GM12878 (cell line): ENCODE measurements around the gene CSF1. TPM values are rescaled to one million over a fixed set of nuclear protein-coding genes. Genes with fewer than 3 reads are reported as not detected.
"Not testable (repeated sequence)": the region's sequence is repeated elsewhere in the genome, so short reads cannot be mapped to it uniquely, and the experiment has no call there.

Experiments
- ATAC-seq: fragments of 200-7000 bp; cut with Tn5 transposase; 3 replicates; pipeline ENCODE4 v1.9.1; 2020; ENCODE audit warnings: mild to moderate bottlenecking, moderate library complexity
- BruUV-seq: library from RNA; stranded (reverse); fragments of 400-500 nt; replicated peaks from 2 replicates; lab custom pipeline; 2021; lab: Mats Ljungman, UMichigan
- CTCF ChIA-PET: fragments of 300-600 bp; sonication (Branson Sonifier 250); formaldehyde crosslinking; extraction: SDS; loops from one replicate; lab custom pipeline; 2021; ENCODE audit warnings: inconsistent platforms; lab: Yijun Ruan, JAX
- POLR2A ChIA-PET: fragments of 350-600 bp; formaldehyde crosslinking; extraction: SDS; loops from one replicate; lab custom pipeline; 2021; ENCODE audit warnings: inconsistent platforms; lab: Charles Lee
- RAD21 ChIA-PET: fragments of 300-600 bp; sonication (Branson Sonifier 250); formaldehyde crosslinking; loops from one replicate; lab custom pipeline; 2023; ENCODE audit warnings: antibody characterized with exemption; ENCODE audit not compliant: unreplicated experiment; lab: Charles Lee
- SMC1A ChIA-PET: fragments of 300-600 bp; sonication (Branson Sonifier 250); formaldehyde crosslinking; loops from one replicate; lab custom pipeline; 2023; ENCODE audit not compliant: unreplicated experiment, uncharacterized antibody; lab: Charles Lee
- DNase-seq: peaks from one replicate; pipeline ENCODE4 v3.0.0-alpha.2; 2011; ENCODE audit warnings: low read depth, low spot score
- FAIRE-seq: peaks from 3 replicates; lab custom pipeline; 2011; peaks lifted over from hg19 to GRCh38; lab: Jason Lieb, UNC
- H2AFZ ChIP-seq: 2 replicates; pipeline ENCODE4 v1.6.0; 2011; ENCODE audit warnings: low read depth, low read length, control low read depth; ENCODE audit not compliant: control insufficient read depth
- H3K27ac ChIP-seq: 2 replicates; pipeline ENCODE4 v1.5.1; 2011; ENCODE audit warnings: control low read depth; ENCODE audit not compliant: control insufficient read depth, insufficient read depth
- H3K27me3 ChIP-seq, 2 experiments: replicated peaks in 1 of 2; 2 replicates each; pipeline versions ENCODE4 v1.6.0 to v1.6.1; 2011; ENCODE audit warnings: low read length in 1 of 2; ENCODE audit not compliant: control insufficient read depth in 2 of 2, insufficient read depth in 2 of 2
- H3K36me3 ChIP-seq, 2 experiments: 2 replicates each; pipeline ENCODE4 v1.5.1; 2011; ENCODE audit warnings: low read length in 1 of 2; ENCODE audit not compliant: control insufficient read depth in 2 of 2, insufficient read depth in 2 of 2
- H3K4me1 ChIP-seq: 2 replicates; pipeline ENCODE4 v1.6.1; 2011; ENCODE audit warnings: mild to moderate bottlenecking, low read length, moderate library complexity, mixed read lengths; ENCODE audit not compliant: control insufficient read depth, insufficient read depth
- H3K4me2 ChIP-seq: 2 replicates; pipeline ENCODE4 v1.6.0; 2011; ENCODE audit warnings: control low read depth; ENCODE audit not compliant: control insufficient read depth, insufficient read depth
- H3K4me3 ChIP-seq: fragments of 200-600 bp; sonication (generic); 2 replicates; pipeline ENCODE4 v1.5.1; 2016
- H3K79me2 ChIP-seq: 2 replicates; pipeline ENCODE4 v1.6.0; 2011; ENCODE audit warnings: low read length; ENCODE audit not compliant: control insufficient read depth, insufficient read depth
- H3K9ac ChIP-seq: 2 replicates; pipeline ENCODE4 v1.8.0; 2011; ENCODE audit warnings: low read length, control low read depth, mixed read lengths; ENCODE audit not compliant: control insufficient read depth, insufficient read depth
- H3K9me3 ChIP-seq: replicated peaks from 3 replicates; pipeline ENCODE4 v1.5.1; 2011; ENCODE audit warnings: mild to moderate bottlenecking, low read length; ENCODE audit not compliant: control insufficient read depth, insufficient read depth
- H4K20me1 ChIP-seq: 2 replicates; pipeline ENCODE4 v1.6.0; 2011; ENCODE audit not compliant: control insufficient read depth, insufficient read depth
- CHD2 ChIP-seq: IDR thresholded peaks from 2 replicates; pipeline ENCODE4 v1.6.1; 2011; ENCODE audit warnings: low read depth, low read length, improper control_type of control experiment, borderline replicate concordance
- CHD4 ChIP-seq: fragments of 200-600 bp; sonication (generic); IDR thresholded peaks from 2 replicates; pipeline ENCODE4 v1.6.1; 2016; ENCODE audit warnings: mild to moderate bottlenecking
- JUNB ChIP-seq: IDR thresholded peaks from 2 replicates; pipeline ENCODE4 v1.6.1; 2016; ENCODE audit warnings: antibody characterized with exemption, mild to moderate bottlenecking
- MLLT1 ChIP-seq: fragments of 450-650 bp; IDR thresholded peaks from 2 replicates; pipeline ENCODE4 v1.6.1; 2016; ENCODE audit warnings: mild to moderate bottlenecking
- MYB ChIP-seq: fragments of 150-350 bp; IDR thresholded peaks from 2 replicates; pipeline ENCODE4 v1.6.1; 2014; ENCODE audit warnings: mild to moderate bottlenecking, low read depth, low read length, borderline replicate concordance
- MYC ChIP-seq: IDR thresholded peaks from 2 replicates; pipeline ENCODE4 v1.6.1; 2011; ENCODE audit warnings: mild to moderate bottlenecking, low read length, moderate library complexity, inconsistent platforms; ENCODE audit not compliant: insufficient read depth, insufficient replicate concordance, insufficient read length, severe bottlenecking
- NFYB ChIP-seq: IDR thresholded peaks from 2 replicates; pipeline ENCODE4 v1.6.1; 2011; ENCODE audit warnings: low read depth, mild to moderate bottlenecking, low read length, improper control_type of control experiment, moderate library complexity; ENCODE audit not compliant: insufficient read depth
- NKRF ChIP-seq: fragments of 450-650 bp; conservative IDR thresholded peaks from 2 replicates; pipeline ENCODE4 v1.6.1; 2017; ENCODE audit warnings: mild to moderate bottlenecking, moderate library complexity
- POLR2A ChIP-seq: IDR thresholded peaks from 2 replicates; pipeline ENCODE4 v1.6.1; 2011; ENCODE audit warnings: low read depth, mild to moderate bottlenecking, low read length
- POLR2AphosphoS5 ChIP-seq: IDR thresholded peaks from 2 replicates; pipeline ENCODE4 v1.6.1; 2011; ENCODE audit warnings: mild to moderate bottlenecking, low read length, inconsistent platforms
- SIX5 ChIP-seq: IDR thresholded peaks from 2 replicates; pipeline ENCODE4 v1.6.1; 2011; ENCODE audit warnings: mild to moderate bottlenecking, low read depth, low read length, moderate library complexity; ENCODE audit not compliant: severe bottlenecking
- SMC3 ChIP-seq: IDR thresholded peaks from 2 replicates; pipeline ENCODE4 v1.6.1; 2011; ENCODE audit warnings: low read length, improper control_type of control experiment, borderline replicate concordance
- SRF ChIP-seq, 2 experiments: IDR thresholded peaks; 2 replicates each; pipeline ENCODE4 v1.6.1; 2011; ENCODE audit warnings: low read depth in 2 of 2, low read length in 2 of 2, mild to moderate bottlenecking in 1 of 2, moderate library complexity in 1 of 2
- ZNF384 ChIP-seq: IDR thresholded peaks from 2 replicates; pipeline ENCODE4 v1.6.1; 2012; ENCODE audit warnings: low read depth, mild to moderate bottlenecking, low read length, improper control_type of control experiment, borderline replicate concordance
- WGBS: methylation state at CpG from one replicate; pipeline ENCODE4 v1.1.6; 2016; ENCODE audit warnings: low lambda C conversion rate; ENCODE audit not compliant: insufficient replicate concordance, insufficient coverage; ENCODE audit errors: missing lambda C conversion rate; 5-methylcytosine and 5-hydroxymethylcytosine counted together
- in situ Hi-C: fragments of 300-500 bp; cut with MboI; formaldehyde crosslinking; loops from 9 replicates; pipeline ENCODE4 v1.14.3; 2018; ENCODE audit warnings: mixed read lengths
- intact Hi-C: fragments of 100-400 bp; cut with micrococcal nuclease; formaldehyde crosslinking; loops from one replicate; pipeline ENCODE4 v1.14.2; 2022; ENCODE audit not compliant: unreplicated experiment
- polyA plus RNA-seq, 11 experiments: library from polyadenylated mRNA; depleted of rRNA in 4 of 11; unstranded in 6 of 11; stranded (reverse) in 5 of 11; fragments of >200 nt; fragmentation: Nextera tagmentation in 4 of 11; fragmentation: Illumina TruSeq in 1 of 11; extraction: Ambion mirVana in 4 of 11; extraction: Trizol in 1 of 11; gene quantifications; 1 replicate in 1 of 11; 2 replicates in 10 of 11; pipeline versions ENCODE4 v1.2.1 to v1.2.3, GENCODE V29; 2011 to 2016; ENCODE audit warnings: inconsistent platforms in 2 of 11, missing spikeins in 2 of 11, low read depth in 1 of 11
- total RNA-seq, 4 experiments: library from RNA; depleted of rRNA in 3 of 4; stranded (reverse); fragments of >200 nt in 3 of 4; fragmentation: Illumina TruSeq in 1 of 4; extraction: Trizol in 1 of 4; gene quantifications; 2 replicates each; pipeline versions ENCODE4 v1.2.1 to v1.2.3, GENCODE V29; 2013 to 2021

CSF1 gene
- total and polyA plus RNA-seq, 10 of the 15 experiments (the other 5 are each of a cell fraction or from before 2014, with no cell fraction given) = 1.2 to 32.4 (median 13.0) TPM

- TF ChIP-seq CHD2 = 0 out of 2 replicates have a peak, but pooled peaks have one; percentile 41
- TF ChIP-seq ZNF384 = no peak
- TF ChIP-seq POLR2A = peak; percentile 74
- no peak for TF ChIP-seq NKRF
- TF ChIP-seq MLLT1 = peak; percentile 82
- TF ChIP-seq JUNB = no peak
- no peak for TF ChIP-seq NFYB
- no peak; the same call in 1 of the 2 replicates for TF ChIP-seq SMC3
- no peak for TF ChIP-seq SIX5
- TF ChIP-seq MYC = no peak
- 0 out of 4 replicates have a peak, but pooled peaks of 1 of the 2 experiments have one; percentile 11 for TF ChIP-seq SRF (IDR thresholded peaks at IDR 0.05; ENCODE audit: low read depth in 2 of 2, low read length in 2 of 2)
- no peak for TF ChIP-seq MYB
- TF ChIP-seq POLR2AphosphoS5 = peak; percentile 60; the same call in 1 of the 2 replicates
- TF ChIP-seq CHD4 = no peak
Observed at GRCh38 chr1:109910123-109910962, at the start of gene CSF1 (continued).

GRCh38 chr1:109861616-109862015 lies 49.0 kb upstream of the CSF1 start:
- H3K79me2 ChIP-seq, intact Hi-C loops, H3K9me3 ChIP-seq, H3K4me3 ChIP-seq, H3K27ac ChIP-seq, H3K36me3 ChIP-seq, H3K9ac ChIP-seq, RAD21 ChIA-PET, in situ Hi-C loops, H3K27me3 ChIP-seq, H4K20me1 ChIP-seq, SMC1A ChIA-PET, H3K4me2 ChIP-seq, BruUV-seq, ATAC-seq, H2AFZ ChIP-seq, FAIRE-seq, H3K4me1 ChIP-seq, CTCF ChIA-PET, POLR2A ChIA-PET, DNase-seq: not testable (repeated sequence)
- WGBS = 97% methylated on average over 2 of the region's 2 CpGs
